ENCODE results near the gene NNT.
"Not testable (repeated sequence)": the region's sequence is repeated elsewhere in the genome, so short reads cannot be mapped to it uniquely, and the experiment has no call there.

GRCh38 chr5:43598927-43599326 is 4.1 kb upstream of the NNT start:
- TF ChIP-seq CTCF, EZH2 (IDR thresholded peaks at IDR 0.05): not testable (repeated sequence)

All from neural progenitor cell (in vitro differentiated cells).